GM19467 (cell line): ENCODE results near the gene IRAK1.
A peak's percentile ranks its signal among the peaks of the same experiment; 100 is the strongest.

Source experiments
- ATAC-seq: cut with Tn5 transposase; IDR thresholded peaks from one replicate; pipeline ENCODE4 v1.9.1; 2021; ENCODE audit warnings: mild to moderate bottlenecking, moderate library complexity; ENCODE audit not compliant: unreplicated experiment

IRAK1 gene

GRCh38 chrX:154019633-154020528 is at the start of gene IRAK1:
IRAK1 (minus strand) TSS chrX:154019902; CDS start chrX:154019812, 90 bp downstream.
- peak; percentile 56 for ATAC-seq

- ATAC-seq, result no peak
Measured at GRCh38 chrX:154068560-154068959, 48.9 kb upstream of the IRAK1 start.

GRCh38 chrX:154064637-154065435 is 45.1 kb upstream of the IRAK1 start:
- no peak for ATAC-seq

- ATAC-seq, result no peak
Measured at GRCh38 chrX:154063234-154063633, 43.5 kb upstream of the IRAK1 start.

GRCh38 chrX:154061801-154062200 is 42.1 kb upstream of the IRAK1 start:
- ATAC-seq, result no peak

DNA sequence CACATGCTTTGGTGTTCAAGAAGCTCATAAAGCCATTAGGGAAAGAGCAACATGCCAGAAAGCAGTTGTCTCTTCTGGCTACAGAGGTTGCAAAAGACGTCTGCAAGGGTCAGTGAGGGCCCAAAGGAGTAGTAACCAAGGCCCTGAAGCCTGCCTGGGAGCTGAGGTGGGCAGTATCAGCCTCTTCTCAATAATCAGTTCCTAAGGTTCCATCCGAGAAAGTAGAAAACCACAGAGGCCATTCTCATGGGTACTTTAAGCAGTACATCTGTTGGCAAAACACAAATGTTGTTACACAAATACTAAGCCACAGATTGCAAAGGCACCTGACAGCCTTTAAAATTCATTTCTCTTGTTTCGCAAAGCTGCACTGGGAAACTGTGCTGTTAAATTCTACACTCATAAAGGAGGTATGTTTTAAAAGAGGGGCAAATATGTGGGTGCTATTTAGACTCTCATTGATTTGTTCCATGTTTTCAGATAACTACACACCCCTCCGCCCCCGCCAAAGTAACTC is 40.1 kb upstream of the IRAK1 start:
- ATAC-seq, result no peak

- ATAC-seq, result no peak
Measured at GRCh38 chrX:154059231-154059630, 39.5 kb upstream of the IRAK1 start.

DNA sequence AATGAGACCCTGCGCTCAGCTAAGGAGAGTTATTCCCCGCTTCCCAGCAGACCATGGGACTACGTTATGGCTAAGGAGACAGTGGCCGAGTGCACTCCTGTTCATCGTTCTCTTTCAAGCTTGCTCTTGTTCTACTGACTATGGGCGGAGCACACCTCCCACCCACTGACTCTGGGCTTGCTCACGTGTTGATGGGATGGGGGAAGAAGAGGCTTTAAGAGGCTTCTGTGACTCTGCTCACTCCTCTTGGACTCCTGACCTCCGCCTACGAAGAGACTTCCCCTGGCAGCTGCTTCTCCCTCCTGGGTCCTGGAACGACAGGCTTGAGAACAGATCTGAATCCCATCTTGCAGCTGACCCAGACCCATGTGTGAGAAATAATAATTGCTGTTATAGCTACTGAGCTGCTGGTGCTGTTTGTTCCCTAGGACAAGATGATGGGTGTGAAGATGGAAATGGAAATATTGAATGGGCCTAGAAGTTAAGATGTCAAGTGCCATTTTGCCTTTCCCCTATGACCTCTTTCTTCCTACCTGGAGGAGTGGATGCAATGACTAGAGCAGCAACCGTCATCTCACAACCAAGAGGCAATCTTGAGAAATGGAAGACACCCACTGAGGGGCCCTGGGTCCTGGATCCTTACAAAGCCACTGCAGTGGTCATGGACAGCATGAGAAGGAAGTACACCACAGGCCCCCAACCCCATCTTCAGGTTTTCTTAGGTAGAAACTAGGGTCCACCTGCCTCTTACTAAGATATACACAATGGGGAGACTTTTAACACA is 38.7 kb upstream of the IRAK1 start:
- no peak for ATAC-seq

- no peak for ATAC-seq
Measured at GRCh38 chrX:154057791-154058190, 38.1 kb upstream of the IRAK1 start.

DNA sequence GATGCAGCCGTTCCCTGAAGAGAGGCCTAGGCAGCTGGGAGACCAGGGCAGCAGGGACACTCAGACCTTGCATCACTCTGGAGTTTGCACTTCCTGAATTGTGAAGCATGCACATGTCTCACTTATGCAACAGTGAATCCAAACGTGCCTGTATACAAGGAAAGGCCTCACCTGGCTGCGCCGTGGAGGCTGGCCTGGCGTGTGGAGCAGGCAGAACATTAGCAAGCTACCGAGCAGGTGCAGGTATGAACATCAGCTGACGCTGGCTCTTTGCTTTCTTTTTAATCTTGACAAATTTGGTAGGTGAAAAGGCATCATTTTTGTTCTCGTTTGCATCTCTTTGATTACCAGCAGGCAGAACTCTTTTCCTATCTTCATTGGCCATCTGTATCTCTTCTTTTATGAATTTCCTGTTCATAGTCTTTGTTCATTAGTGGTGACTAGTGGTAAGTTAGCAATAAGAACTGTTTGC is 37.1 kb upstream of the IRAK1 start:
- ATAC-seq, result no peak

DNA sequence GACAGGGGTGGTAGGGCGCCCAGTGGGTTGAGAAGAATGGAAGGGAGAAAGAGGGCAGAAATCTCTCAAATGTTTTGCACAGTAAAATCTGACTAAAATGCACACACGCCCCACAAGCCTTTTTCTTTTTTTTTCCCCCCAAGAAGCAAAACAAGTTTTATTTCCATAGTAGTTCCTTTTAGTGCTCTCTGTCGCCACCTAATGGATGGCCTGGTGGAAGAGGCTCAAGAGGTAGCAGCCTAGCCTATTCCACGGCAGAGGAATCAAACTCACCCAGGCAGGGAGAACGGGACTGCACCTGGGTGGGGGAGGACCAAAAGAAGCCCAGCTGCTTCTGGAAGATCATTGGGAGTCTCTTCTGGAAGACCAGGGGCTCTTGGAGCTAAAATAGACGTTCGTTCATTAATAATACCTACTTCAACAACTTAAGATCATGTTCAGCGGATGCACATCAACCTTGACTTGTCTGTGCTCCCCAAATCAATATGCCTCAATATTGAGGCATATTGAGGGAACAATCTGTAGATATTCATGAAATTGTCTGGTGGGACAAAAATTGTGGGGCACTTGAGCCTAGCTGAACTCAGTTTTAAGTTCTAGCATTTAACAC is 31.6 kb upstream of the IRAK1 start:
- no peak for ATAC-seq

GRCh38 chrX:154050113-154050495 is 30.4 kb upstream of the IRAK1 start:
- ATAC-seq, result no peak

DNA sequence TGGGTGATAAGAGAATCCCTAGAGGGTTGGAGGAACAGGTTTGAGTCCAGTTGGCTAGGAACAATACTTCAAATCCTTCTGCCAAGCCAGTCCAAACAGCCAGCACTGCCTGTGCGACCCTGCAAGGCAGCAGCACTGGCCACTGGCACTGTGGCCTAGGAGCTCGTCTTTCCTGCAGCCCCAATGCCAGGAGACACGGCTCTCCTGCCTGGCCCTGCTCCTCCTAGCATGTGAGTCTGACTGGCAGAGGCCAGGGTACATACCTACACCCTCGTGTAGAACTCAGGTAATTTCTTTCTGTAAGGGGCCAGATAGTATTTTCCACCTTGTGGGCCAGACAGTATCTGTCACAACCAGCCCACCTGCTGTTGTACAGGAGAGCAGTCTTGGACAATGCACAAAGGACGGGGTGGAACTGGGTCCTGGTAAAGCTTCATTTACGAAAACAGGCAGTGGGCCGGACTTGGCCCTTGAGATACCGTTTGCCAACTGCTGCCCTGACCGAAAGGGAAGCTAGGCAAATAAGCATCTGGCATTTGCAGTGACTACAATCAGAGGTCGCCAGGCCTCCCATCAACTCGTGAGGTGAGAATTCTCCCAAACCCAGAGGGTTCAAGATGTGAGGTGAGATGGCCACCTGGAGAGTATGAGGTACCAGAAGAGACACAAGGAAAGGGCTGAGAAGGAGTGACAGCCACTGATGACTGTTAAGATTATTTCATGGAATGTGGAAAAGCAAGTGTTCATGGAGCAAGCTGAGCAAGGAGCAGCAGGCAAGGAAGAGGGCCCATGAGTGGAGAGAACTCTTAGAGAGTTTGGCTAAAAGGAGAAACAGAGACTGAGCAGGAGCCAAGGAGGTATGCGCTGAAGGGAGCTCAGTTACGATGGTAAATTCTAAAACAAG is 29.8 kb upstream of the IRAK1 start:
- ATAC-seq, result no peak

DNA sequence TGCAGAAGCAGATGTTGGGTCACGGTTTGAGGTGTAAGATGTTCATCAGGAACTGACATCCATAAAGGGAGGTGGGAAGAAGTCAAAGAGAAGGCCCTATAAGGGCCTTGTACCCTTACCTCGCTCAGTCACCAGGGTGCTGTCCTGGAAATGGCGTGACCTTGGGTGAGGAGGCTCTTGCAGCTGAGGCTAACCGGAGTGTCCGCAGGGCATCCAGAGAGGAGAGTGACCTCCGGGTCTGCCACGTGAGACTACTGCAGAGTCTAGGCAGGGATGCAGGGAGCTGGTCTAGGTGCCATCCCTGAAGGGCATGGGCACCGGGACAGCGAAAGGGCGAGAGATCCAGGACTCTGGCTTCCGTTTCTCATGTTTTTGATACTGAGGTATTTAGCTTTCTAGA is 28.7 kb upstream of the IRAK1 start:
- ATAC-seq, result no peak

DNA sequence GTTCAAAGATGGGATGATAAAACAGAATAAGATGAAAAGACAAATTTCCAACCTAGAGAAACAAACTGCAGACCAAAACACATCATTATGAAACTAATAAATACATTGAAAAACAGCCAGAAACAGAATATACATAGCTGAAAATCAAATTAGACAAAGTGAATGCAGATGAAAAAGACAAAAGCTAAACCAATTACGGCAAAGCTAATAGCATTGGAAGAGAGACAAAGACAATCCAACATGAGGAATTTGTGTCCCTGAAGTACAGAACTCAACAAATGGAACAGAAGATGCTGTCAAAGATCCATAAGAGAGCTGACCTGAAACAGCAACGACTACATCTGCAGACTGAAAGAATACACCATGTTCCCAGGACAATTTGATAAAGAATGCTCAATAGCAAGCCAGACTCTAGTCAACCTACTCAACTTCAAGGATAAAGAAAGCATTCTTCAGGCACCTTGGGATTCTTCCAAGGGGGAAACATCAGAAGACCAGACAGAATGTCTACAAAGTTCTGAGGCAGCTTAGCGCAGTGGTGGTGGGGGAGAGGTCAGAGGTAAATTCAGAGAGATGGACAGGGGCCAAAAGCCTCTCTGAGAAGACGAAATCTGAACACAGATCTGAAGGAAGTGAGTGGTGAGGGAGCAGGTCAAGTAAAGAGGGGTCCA is 27.4 kb upstream of the IRAK1 start:
- ATAC-seq, result no peak

DNA sequence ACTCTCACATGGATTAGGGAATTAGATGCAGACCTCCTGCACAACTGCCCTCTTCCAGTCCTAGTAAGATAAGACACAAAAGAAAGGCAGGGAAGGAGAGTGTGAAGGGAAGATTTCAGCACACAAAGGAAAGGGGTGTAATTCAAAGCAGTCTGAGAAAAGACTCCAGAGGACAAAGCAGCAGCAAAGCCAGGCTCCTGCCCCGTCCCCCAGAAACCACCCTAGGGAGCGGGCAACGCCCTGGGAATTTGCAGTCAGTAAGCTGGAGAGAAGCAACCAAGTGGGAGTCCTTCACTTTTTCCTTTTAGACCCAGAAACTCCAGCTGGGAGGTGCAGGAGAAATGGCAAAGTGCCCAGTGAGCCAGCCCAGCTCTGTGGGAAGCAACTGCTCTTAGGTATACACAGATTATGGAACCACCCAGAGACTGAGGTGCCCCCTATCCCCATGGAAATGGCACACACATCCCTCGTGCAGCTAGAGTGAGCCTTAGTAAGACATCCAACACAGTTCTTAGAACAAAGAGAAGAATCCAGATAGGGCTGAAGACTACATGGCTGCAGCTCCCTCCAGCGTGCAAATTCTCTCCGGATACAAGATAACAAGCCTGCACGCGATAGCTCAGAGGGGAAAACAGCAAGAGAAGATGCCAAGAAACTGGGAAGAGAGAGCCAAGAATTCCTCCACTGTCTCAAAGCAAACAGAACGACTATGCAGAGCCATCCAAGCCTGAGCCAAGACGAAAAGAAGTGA is 26.5 kb upstream of the IRAK1 start:
- ATAC-seq, result no peak

DNA sequence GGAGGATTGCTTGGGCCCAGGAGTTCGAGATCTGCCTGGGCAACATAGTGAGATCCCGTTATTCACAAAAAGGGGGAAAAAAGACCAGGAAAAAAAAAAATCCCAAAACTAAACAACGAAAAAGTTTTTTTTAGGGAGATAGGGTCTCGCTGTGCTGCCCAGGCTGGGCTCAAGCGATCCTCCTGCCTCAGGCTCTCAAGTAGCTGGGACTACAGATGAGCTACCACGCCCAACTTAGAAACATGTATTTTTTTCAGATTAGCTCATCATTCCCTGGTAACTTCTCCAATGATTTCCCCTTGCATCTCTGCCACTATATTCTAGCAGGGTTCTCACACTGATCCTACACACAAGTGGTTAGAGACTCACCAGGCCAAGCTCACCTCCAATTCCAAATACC is 24.4 kb upstream of the IRAK1 start:
- ATAC-seq, result no peak
